Lower lobe of right lung (tissue), 2 donors: Measurements from ENCODE around the gene IRS2. TPM values are rescaled to one million over a fixed set of nuclear protein-coding genes. Genes with fewer than 3 reads are reported as not detected.
A peak's percentile ranks its signal among the peaks of the same experiment; 100 is the strongest.

Source experiments
- ATAC-seq, 2 donors: fragments of 200-7000 bp; cut with Tn5 transposase; one replicate each; pipeline ENCODE4 v1.9.1; 2020 to 2022; ENCODE audit warnings: mild to moderate bottlenecking in 2 of 2, moderate library complexity in 2 of 2
- DNase-seq: peaks from one replicate; pipeline ENCODE4 v3.0.0-alpha.2; 2020
- H3K27ac ChIP-seq: fragments of 200-600 bp; one replicate; pipeline ENCODE4 v1.8.0; 2022
- H3K27me3 ChIP-seq: fragments of 200-600 bp; one replicate; pipeline ENCODE4 v1.8.0; 2022; ENCODE audit warnings: low read depth
- H3K36me3 ChIP-seq: fragments of 200-600 bp; one replicate; pipeline ENCODE4 v1.8.0; 2022; ENCODE audit warnings: mild to moderate bottlenecking
- H3K4me1 ChIP-seq: fragments of 200-600 bp; one replicate; pipeline ENCODE4 v1.8.0; 2022
- H3K4me3 ChIP-seq: fragments of 200-600 bp; one replicate; pipeline ENCODE4 v1.8.0; 2022; ENCODE audit warnings: mild to moderate bottlenecking
- H3K9me3 ChIP-seq: fragments of 200-600 bp; one replicate; pipeline ENCODE4 v1.8.0; 2022
- CTCF ChIP-seq: fragments of 200-600 bp; IDR thresholded peaks from one replicate; pipeline ENCODE4 v1.8.0; 2022; ENCODE audit warnings: antibody characterized with exemption, mild to moderate bottlenecking
- intact Hi-C: fragments of 100-400 bp; cut with DNase I; formaldehyde crosslinking; loops from one replicate; pipeline ENCODE4 v1.11.0; 2022
- total RNA-seq: library from RNA; stranded (reverse); fragmentation: NEBNext Ultra II Directional; extraction: Animal tissue kit (Norgen Biotek cat#: 25700); gene quantifications from one replicate; pipeline ENCODE4 v1.2.1, GENCODE V29; 2021
- donor health status: DM: no; HTN: yes; CAD: no; lungs with severe emphysema.

The IRS2 gene
- total RNA-seq, 1 donor from 2014 or later = 34.0 TPM

- H3K4me1 ChIP-seq = peaks cover 8% of the 10 kb centered on the region
- no peak for TF ChIP-seq CTCF
- H3K27me3 ChIP-seq = no peaks in the 10 kb centered on the region
- no peak overlapping the region for H3K4me3 ChIP-seq
- no peak overlapping the region for H3K27ac ChIP-seq
- peaks cover 25% of the 10 kb centered on the region for H3K36me3 ChIP-seq
- ATAC-seq = peak in 1 of 2 donors; percentile 11
- intact Hi-C loops = no loop called here
- DNase-seq = no peak
- H3K9me3 ChIP-seq = no peaks in the 10 kb centered on the region
Observed at GRCh38 chr13:109758937-109759480, 27.4 kb downstream of the IRS2 start.

GRCh38 chr13:109756778-109757177 is 29.6 kb downstream of the IRS2 start:
- Histone ChIP-seq H3K4me3 (no peak overlapping the region), H3K9me3 (no peaks in the 10 kb centered on the region), H3K27ac (no peak overlapping the region), H3K27me3 (no peaks in the 10 kb centered on the region), H3K4me1 (peaks cover 8% of the 10 kb centered on the region), H3K36me3 (peaks cover 42% of the 10 kb centered on the region)
- no peak for DNase-seq
- TF ChIP-seq CTCF = no peak
- ATAC-seq = peak in 1 of 2 donors; percentile 43
- intact Hi-C loops = no loop called here

- ATAC-seq = no peak
- no peak for TF ChIP-seq CTCF
Observed at GRCh38 chr13:109755997-109756396, 30.4 kb downstream of the IRS2 start.

GRCh38 chr13:109755551-109755950 is 30.8 kb downstream of the IRS2 start:
- Histone ChIP-seq H3K27me3 (no peaks in the 10 kb centered on the region), H3K4me1 (peaks cover 8% of the 10 kb centered on the region), H3K4me3 (no peak overlapping the region), H3K27ac (no peak overlapping the region), H3K36me3 (peaks cover 42% of the 10 kb centered on the region), H3K9me3 (no peaks in the 10 kb centered on the region)
- ATAC-seq = no peak
- no peak for TF ChIP-seq CTCF
- intact Hi-C loops = no loop called here
- DNase-seq = no peak

More at GRCh38 chr13:109755997-109756396, 30.4 kb downstream of the IRS2 start:
- H3K27ac ChIP-seq = no peak overlapping the region
- no peaks in the 10 kb centered on the region for H3K9me3 ChIP-seq
- H3K27me3 ChIP-seq = no peaks in the 10 kb centered on the region
- no peak overlapping the region for H3K4me3 ChIP-seq
- peaks cover 42% of the 10 kb centered on the region for H3K36me3 ChIP-seq
- no peak for DNase-seq
- peaks cover 8% of the 10 kb centered on the region for H3K4me1 ChIP-seq
- intact Hi-C loops = no loop called here

- Histone ChIP-seq H3K9me3 (no peaks in the 10 kb centered on the region), H3K36me3 (peaks cover 38% of the 10 kb centered on the region), H3K4me3 (no peak overlapping the region), H3K27ac (no peak overlapping the region), H3K4me1 (no peaks in the 10 kb centered on the region), H3K27me3 (no peaks in the 10 kb centered on the region)
- DNase-seq = no peak
- intact Hi-C loops = no loop called here
- no peak for TF ChIP-seq CTCF
- ATAC-seq = no peak
Observed at GRCh38 chr13:109751477-109751876, 34.9 kb downstream of the IRS2 start.
